Vagina (tissue), 2 donors: ENCODE measurements around the gene ZNF783.

ENCODE experiments used
- CTCF ChIP-seq, 3 experiments: fragments of 450-650 bp in 2 of 3; fragments of 200-600 bp in 1 of 3; sonication (generic) in 1 of 3; IDR thresholded peaks; one replicate each; pipeline ENCODE4 v1.5.1; 2017 to 2019; ENCODE audit warnings: antibody characterized with exemption in 3 of 3, mild to moderate bottlenecking in 2 of 3, moderate library complexity in 2 of 3
- POLR2A ChIP-seq, 2 donors: fragments of 450-650 bp; IDR thresholded peaks; one replicate each; pipeline ENCODE4 v1.6.1; 2017; ENCODE audit warnings: antibody characterized with exemption in 2 of 2, mild to moderate bottlenecking in 2 of 2, moderate library complexity in 2 of 2
- POLR2AphosphoS5 ChIP-seq, 2 donors: sonication (generic); formaldehyde crosslinking; IDR thresholded peaks; one replicate each; pipeline ENCODE4 v1.9.0; 2017; ENCODE audit warnings: antibody characterized with exemption in 2 of 2, mild to moderate bottlenecking in 2 of 2, low read depth in 1 of 2; ENCODE audit not compliant: insufficient read depth in 1 of 2

- TF ChIP-seq POLR2A (IDR thresholded peaks at IDR 0.05): no peak
- TF ChIP-seq CTCF (IDR thresholded peaks at IDR 0.05): no peak
- no peak for TF ChIP-seq POLR2AphosphoS5 (IDR thresholded peaks at IDR 0.05; ENCODE audit: insufficient read depth in 1 of 2, low read depth in 1 of 2)
These were observed 32.9 kb downstream of the ZNF783 start for GRCh38 chr7:149294634-149295480.
